Sigmoid colon (tissue), 4 donors: ENCODE results near the gene GMNN.

Source experiments
- CTCF ChIP-seq, 4 experiments: fragments of 450-650 bp in 3 of 4; fragments of 200-600 bp in 1 of 4; IDR thresholded peaks; one replicate each; pipeline ENCODE4 v1.5.1; 2016 to 2019; ENCODE audit warnings: antibody characterized with exemption in 4 of 4, mild to moderate bottlenecking in 3 of 4, moderate library complexity in 2 of 4
- POLR2A ChIP-seq, 2 donors: fragments of 450-650 bp; IDR thresholded peaks; one replicate each; pipeline ENCODE4 v1.6.1; 2016; ENCODE audit warnings: antibody characterized with exemption in 2 of 2, mild to moderate bottlenecking in 2 of 2, moderate library complexity in 2 of 2
- POLR2AphosphoS5 ChIP-seq, 4 donors: sonication (generic); formaldehyde crosslinking; IDR thresholded peaks; one replicate each; pipeline ENCODE4 v1.6.1; 2017; ENCODE audit warnings: antibody characterized with exemption in 4 of 4

DNA sequence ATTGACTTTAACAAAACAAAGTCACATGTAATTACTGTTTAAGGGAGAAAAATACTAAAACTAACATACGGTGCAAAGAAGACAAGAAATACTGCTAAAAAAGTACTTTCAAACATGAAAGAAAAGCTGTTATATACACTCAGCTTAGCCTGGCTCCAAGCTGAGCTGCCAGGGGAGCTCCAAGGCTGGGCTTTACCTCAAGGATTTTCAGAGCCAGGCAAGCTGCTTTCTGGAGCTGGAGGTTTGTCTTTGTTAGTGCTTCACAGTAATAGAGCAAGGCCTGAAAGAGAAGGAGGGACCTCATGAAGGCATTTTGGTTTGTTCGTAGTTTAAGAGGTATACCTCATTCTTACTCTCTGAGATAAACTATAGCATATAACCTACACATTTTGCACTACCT lies 43.6 kb downstream of the GMNN start:
- TF ChIP-seq POLR2AphosphoS5 (IDR thresholded peaks at IDR 0.05) (no peak), CTCF (IDR thresholded peaks at IDR 0.05) (no peak), POLR2A (IDR thresholded peaks at IDR 0.05) (no peak)
